AG08396 (cell line): ENCODE data around the gene PRR20A.
"Not testable (repeated sequence)": the region's sequence is repeated elsewhere in the genome, so short reads cannot be mapped to it uniquely, and the experiment has no call there.

Experiments used
- DNase-seq: peaks from one replicate; pipeline ENCODE4 v3.0.0; 2012; ENCODE audit warnings: low spot score, mixed read lengths

The PRR20A gene

DNA sequence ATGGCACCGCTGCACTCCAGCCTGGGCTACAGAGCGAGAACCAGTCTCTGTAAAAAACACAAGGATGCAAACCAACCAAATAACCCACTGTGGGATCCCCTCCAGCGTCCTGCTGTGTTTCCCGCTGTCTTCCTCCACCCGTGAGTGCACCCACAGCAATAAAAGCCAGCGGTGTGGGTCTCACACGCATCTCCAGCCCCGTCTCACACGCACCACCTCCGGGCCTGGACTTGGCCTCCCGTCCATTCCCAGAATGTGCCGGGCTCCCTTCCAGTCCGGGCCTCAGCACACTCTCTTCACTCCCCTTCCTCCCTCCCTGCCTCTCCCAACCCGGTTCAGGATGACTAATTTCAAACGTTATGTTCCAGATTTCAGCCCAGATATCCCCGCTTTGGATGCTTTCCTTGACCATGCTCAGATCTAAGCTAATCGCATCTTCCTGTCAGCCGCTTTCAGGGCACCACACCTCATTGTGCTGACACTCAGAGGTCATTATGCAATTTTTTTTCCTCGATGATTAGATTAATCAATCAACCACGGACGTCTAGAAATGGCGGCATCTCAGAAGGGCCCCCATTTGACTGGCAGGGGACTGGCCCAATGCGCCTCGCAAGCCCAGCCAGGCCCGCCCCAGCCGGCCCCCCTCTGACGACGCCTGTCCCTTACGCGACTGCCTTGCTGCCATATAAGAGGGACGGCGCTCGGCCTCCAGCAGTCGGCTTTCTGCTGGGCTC lies at the start of gene PRR20A:
PRR20A (plus strand) TSS at position 684 of the 734 bp plus-strand sequence. CDS start 387 bp downstream, outside the sequence.
- DNase-seq: not testable (repeated sequence)

DNA sequence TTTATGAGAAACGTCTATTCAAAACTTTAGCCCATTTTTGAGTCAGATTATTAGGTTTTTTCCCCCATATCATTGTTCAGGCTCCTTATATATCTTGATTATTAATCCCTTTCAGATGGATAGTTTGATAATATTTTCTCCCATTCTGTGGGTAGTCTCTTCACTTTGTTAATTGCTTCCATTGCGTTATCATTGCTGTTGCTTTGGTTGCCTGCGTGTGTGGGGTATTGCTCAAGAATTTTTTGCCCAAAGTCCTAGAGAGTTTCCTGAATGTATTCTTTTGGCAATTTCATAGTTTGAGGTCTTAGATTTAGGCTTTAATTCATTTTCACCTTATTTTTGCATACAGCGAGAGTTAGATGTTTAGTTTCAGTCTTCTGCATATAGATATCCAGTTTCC lies 25.8 kb upstream of the PRR20A start:
- DNase-seq: no peak

DNA sequence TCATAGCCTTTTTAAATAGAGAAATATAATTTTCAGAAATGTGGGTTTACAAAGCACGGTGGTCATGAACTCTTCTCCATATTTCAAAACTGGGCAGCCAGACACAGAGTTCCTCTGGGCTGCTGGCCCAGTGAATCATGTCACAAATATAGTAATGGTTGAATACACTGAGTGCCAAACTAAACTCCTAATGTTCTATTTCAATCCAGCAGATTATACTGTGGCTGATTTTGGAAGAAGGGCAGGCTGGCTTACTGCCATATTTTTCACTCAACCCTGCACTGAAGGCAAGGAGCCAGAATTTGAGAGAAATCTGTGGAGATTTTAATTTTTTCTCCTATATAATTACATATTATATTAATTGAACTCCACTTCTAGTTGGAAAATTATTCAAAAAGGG lies 17.0 kb upstream of the PRR20A start:
- DNase-seq: no peak

DNA sequence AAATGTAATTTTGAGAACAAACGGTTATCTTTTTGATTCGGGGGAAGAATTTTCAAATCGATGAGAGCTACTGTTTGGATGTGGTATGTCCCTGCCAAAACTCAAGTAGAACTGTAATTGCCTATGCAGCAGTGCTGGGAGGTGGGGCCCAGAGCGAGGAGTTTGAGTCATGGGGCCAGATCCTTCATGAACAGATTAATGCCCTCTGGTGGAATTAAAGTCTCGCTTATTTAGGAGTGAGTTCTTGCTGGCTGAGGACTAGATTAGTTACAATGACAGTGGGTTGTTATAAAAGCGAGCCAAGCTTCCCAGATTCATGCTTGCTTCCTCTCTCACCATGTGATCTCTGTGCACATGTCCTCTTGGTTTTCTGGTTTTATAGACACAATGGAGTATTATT lies 11.8 kb upstream of the PRR20A start:
- no peak for DNase-seq

DNA sequence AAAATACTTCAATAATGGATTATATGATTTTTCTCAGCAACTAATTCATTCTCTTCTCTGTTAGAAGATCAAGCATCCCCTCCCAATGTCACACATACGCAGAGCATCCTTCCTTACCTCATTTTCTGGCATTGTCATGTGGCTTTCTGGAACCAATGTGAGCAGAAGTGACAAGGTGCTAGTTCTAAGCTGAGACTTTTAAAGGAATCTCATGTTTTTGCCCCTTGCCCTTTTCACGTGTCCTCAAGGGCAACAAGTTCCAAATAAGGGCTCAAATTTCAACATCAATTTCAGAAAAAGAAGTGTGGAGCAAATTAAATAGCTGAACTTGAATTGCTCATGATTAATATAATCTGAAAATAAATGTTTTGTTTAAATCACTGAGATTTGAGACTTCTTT lies 4.6 kb upstream of the PRR20A start:
- DNase-seq: no peak

DNA sequence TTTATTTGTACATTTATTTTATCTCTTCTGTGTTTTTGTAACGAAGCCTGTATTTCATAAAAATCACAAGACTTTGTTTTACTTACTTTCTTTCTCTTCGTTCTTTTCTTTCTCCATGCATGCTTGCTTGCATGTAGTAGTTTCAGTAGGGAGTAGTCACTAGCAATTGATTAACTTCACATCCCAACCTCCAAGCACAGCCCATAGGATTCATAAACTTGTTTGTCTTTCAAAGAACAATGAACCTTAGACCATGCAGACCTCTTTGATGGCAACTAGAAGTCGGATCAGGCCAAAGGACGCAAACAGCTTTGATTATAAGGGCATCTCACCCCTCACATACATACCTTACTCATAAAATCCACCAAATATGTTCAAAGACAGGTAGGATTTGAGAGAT lies 3.1 kb upstream of the PRR20A start:
- DNase-seq: no peak

DNA sequence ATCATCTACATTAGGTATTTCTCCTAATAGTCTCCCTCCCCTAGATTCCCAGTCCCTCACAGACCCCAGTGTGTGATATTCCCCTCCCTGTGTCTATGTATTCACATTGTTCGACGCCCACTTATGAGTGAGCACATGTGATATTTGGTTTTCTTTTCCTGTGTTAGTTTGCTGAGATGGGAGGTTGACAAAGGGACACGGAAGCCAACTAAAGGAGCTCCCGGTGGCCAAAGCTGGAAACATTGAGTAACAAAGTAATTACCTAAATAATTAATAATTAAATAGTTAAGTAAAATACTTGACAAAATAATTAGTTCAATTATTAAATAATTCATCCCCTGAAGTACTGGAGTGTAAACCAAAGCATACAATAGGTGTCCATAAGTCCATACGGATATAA lies 1.7 kb upstream of the PRR20A start:
- no peak for DNase-seq

DNA sequence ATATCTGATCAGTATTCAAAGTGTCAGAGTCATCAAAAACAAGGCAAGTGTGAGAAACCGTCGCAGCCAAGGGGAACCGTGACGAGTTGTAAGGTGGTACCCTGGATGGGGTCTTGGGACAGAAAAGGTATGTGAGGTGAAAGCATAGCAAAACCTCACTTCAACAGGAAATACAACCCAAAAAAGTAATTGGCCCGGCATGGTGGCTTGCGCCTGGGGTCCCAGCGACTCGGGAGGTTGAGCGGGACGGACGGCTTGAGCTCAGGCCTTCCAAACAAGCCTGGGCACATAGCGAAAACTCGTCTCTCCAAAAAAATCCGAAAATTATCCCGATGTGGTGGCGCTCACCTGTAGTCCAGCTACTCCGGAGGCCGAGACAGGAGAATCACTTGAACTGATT lies 937 bp upstream of the PRR20A start:
- DNase-seq: not testable (repeated sequence)

DNA sequence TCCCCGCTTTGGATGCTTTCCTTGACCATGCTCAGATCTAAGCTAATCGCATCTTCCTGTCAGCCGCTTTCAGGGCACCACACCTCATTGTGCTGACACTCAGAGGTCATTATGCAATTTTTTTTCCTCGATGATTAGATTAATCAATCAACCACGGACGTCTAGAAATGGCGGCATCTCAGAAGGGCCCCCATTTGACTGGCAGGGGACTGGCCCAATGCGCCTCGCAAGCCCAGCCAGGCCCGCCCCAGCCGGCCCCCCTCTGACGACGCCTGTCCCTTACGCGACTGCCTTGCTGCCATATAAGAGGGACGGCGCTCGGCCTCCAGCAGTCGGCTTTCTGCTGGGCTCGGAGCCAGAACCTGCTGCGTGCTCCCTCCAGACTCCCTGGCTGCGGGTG lies 6.5 kb downstream of the PRR20A start, which contains the start of gene PRR20B:
PRR20B (plus strand) TSS at position 301 of the 400 bp plus-strand sequence. CDS start 387 bp downstream, outside the sequence.
- not testable (repeated sequence) for DNase-seq

DNA sequence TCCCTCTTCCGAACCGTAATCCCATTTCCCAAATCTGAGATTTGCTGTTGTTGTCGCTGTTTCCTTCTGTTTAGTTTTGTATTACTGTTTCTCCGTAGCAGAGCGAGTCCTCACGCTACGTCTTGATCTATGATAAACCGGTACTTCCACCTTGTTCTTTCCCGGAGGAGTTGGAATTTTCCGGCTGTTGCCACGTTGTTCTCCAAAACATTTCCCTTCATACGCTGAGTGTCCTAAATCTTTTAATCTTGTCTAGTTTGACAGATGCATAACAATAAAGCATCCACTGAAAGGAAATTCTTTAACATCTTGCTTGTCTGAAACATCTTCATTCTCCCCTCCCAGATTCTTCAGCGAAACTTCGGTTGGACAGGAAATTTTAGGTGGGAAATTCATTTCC lies 7.4 kb downstream of the PRR20A start:
- not testable (repeated sequence) for DNase-seq

DNA sequence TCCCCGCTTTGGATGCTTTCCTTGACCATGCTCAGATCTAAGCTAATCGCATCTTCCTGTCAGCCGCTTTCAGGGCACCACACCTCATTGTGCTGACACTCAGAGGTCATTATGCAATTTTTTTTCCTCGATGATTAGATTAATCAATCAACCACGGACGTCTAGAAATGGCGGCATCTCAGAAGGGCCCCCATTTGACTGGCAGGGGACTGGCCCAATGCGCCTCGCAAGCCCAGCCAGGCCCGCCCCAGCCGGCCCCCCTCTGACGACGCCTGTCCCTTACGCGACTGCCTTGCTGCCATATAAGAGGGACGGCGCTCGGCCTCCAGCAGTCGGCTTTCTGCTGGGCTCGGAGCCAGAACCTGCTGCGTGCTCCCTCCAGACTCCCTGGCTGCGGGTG lies 13.0 kb downstream of the PRR20A start, which contains the start of gene PRR20C:
PRR20C (plus strand) TSS at position 301 of the 400 bp plus-strand sequence. CDS start 387 bp downstream, outside the sequence.
- not testable (repeated sequence) for DNase-seq

DNA sequence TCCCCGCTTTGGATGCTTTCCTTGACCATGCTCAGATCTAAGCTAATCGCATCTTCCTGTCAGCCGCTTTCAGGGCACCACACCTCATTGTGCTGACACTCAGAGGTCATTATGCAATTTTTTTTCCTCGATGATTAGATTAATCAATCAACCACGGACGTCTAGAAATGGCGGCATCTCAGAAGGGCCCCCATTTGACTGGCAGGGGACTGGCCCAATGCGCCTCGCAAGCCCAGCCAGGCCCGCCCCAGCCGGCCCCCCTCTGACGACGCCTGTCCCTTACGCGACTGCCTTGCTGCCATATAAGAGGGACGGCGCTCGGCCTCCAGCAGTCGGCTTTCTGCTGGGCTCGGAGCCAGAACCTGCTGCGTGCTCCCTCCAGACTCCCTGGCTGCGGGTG lies 19.6 kb downstream of the PRR20A start, which contains the start of gene PRR20D:
PRR20D (plus strand) TSS at position 301 of the 400 bp plus-strand sequence. CDS start 387 bp downstream, outside the sequence.
- DNase-seq: not testable (repeated sequence)

DNA sequence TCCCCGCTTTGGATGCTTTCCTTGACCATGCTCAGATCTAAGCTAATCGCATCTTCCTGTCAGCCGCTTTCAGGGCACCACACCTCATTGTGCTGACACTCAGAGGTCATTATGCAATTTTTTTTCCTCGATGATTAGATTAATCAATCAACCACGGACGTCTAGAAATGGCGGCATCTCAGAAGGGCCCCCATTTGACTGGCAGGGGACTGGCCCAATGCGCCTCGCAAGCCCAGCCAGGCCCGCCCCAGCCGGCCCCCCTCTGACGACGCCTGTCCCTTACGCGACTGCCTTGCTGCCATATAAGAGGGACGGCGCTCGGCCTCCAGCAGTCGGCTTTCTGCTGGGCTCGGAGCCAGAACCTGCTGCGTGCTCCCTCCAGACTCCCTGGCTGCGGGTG lies 26.2 kb downstream of the PRR20A start, which contains the start of gene PRR20E:
PRR20E (plus strand) TSS at position 301 of the 400 bp plus-strand sequence. CDS start 387 bp downstream, outside the sequence.
- DNase-seq: not testable (repeated sequence)

DNA sequence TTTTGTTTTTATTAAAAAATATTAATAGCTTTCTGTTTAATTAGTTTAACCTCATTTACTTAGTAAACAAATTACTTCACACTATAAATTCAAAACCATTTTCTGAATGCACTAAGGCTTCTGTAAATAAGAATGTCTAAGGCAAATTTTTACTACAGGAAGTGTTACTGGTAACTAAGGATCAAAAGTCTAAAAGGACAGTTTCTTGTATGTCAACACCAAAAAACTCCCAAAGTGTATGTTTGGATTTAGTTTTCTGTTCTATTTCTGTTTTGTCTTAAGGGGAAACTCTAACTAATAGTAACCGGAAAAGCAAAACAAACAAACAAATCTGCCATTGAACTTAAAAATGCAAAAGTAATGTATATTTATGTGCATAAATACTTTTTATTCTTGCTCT lies 50.9 kb downstream of the PRR20A start:
- DNase-seq: no peak
